ENCODE results near the gene DAGLA.
A peak's percentile ranks its signal among the peaks of the same experiment; 100 is the strongest.
"Not testable (repeated sequence)": the region's sequence is repeated elsewhere in the genome, so short reads cannot be mapped to it uniquely, and the experiment has no call there.

DAGLA gene

DNA sequence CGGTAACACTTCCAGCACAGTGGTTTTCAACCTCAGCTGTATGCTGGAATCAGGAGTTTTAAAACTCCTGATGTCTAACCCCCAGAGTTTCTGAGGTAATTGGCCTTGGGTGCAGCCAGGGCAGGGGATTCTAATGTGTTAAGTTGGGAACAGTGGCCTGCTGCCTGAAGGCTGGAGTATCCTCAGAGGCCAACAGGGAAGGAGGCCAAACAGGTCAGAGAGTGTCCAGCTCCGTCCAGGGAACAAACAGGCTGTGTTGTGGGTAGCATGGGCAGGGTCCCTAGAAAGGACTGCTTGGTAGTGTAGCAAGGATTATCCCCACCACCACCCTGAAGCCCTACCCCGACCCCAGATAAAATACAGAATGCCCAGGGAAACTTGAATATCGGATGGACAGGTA is 10.8 kb upstream of the DAGLA start:
- H3K27ac ChIP-seq (ENCODE audit: low read depth, low read length), result no peak overlapping the region
- H3K4me1 ChIP-seq (ENCODE audit: insufficient read depth, low read length), result no peaks in the 10 kb centered on the region
- H3K9me3 ChIP-seq (ENCODE audit: low read length), result no peaks in the 10 kb centered on the region
- no peak overlapping the region for H3K9ac ChIP-seq (ENCODE audit: low read length)
- H3K36me3 ChIP-seq (ENCODE audit: insufficient read depth, low read length), result no peaks in the 10 kb centered on the region
- peaks cover 0 to under 1% of the 10 kb centered on the region in 2 donors for H3K27me3 ChIP-seq (ENCODE audit: control insufficient read depth in 1 of 2, insufficient read depth in 2 of 2, low read length in 2 of 2)
- no peak overlapping the region for H3K4me3 ChIP-seq (ENCODE audit: low read depth in 1 of 2, low read length in 2 of 2)

DNA sequence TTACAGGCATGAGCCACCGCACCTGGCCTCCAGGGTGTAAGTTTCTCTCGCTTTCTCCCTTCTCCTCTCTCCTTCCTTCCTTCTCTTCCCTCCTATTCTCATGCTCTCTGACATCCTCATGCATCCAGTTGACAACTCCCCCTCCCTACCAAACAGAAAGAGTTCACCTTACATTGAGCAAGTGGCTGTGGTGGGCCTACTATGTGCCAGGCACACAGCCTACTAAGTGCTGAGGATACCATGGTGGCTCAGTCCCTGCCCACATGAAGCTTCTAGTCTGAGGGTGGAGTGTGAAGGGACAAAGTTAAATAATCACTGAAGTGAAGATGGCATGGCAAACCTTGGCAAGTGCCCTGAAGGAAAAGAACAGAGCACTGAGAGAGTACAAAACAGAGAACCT is 9.6 kb upstream of the DAGLA start:
- Histone ChIP-seq H3K36me3 (ENCODE audit: insufficient read depth, low read length) (no peaks in the 10 kb centered on the region), H3K9me3 (ENCODE audit: low read length) (no peaks in the 10 kb centered on the region), H3K27ac (ENCODE audit: low read depth, low read length) (no peak overlapping the region), H3K4me3 (ENCODE audit: low read depth in 1 of 2, low read length in 2 of 2) (no peak overlapping the region), H3K4me1 (ENCODE audit: insufficient read depth, low read length) (no peaks in the 10 kb centered on the region), H3K27me3 (ENCODE audit: control insufficient read depth in 1 of 2, insufficient read depth in 2 of 2, low read length in 2 of 2) (peaks cover 0 to 5% of the 10 kb centered on the region in 2 donors), H3K9ac (ENCODE audit: low read length) (no peak overlapping the region)

DNA sequence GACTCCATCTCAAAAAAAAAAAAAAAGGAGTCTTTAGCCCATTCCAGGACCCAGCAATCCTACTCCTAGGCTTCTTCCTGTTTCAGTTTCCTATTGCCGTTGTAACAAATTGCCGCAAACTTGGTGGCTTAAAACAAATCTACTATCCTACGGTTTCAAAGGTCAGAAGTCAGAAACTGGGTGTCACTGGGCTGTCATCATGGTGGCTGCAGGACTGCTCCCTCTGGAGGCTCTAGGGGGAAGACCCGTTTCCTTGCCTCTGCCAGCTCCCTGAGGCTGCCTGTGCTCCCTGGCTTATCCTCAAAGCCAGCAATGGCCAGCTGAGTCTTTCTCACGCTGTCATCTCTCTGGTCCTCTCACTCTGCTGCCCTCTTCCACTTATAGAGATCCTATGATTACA is 8.7 kb upstream of the DAGLA start:
- Histone ChIP-seq H3K27me3 (ENCODE audit: control insufficient read depth in 1 of 2, insufficient read depth in 2 of 2, low read length in 2 of 2) (peaks cover 0 to 5% of the 10 kb centered on the region in 2 donors), H3K4me3 (ENCODE audit: low read depth in 1 of 2, low read length in 2 of 2) (no peak overlapping the region), H3K9me3 (ENCODE audit: low read length) (no peaks in the 10 kb centered on the region), H3K9ac (ENCODE audit: low read length) (no peak overlapping the region), H3K27ac (ENCODE audit: low read depth, low read length) (no peak overlapping the region), H3K4me1 (ENCODE audit: insufficient read depth, low read length) (no peaks in the 10 kb centered on the region), H3K36me3 (ENCODE audit: insufficient read depth, low read length) (no peaks in the 10 kb centered on the region)

DNA sequence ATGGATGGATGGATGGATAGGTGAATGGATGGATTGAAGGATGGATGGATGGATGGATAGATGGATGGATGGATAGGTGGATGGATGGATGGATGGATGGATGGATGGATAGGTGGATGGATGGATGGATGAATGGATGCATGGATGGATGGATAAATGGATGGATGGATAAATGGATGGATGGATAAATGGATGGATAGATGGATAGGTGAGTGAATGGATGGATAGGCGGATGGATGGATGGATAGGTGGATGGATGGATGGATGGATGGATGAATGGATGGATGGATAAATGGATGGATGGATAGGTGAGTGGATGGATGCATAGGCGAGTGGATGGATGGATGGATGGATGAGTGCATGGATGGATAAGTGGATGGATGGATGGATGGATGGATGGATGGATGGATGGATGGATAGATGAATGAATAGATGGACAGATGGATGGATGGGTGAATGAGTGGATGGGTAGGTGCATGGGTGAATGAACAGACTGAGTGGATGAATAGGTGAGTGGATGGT is 6.2 kb upstream of the DAGLA start:
- not testable (repeated sequence) for H3K27me3 ChIP-seq (ENCODE audit: control insufficient read depth in 1 of 2, insufficient read depth in 2 of 2, low read length in 2 of 2); H3K36me3 ChIP-seq (ENCODE audit: insufficient read depth, low read length); H3K4me1 ChIP-seq (ENCODE audit: insufficient read depth, low read length); H3K4me3 ChIP-seq (ENCODE audit: low read depth in 1 of 2, low read length in 2 of 2); H3K9ac ChIP-seq (ENCODE audit: low read length); H3K27ac ChIP-seq (ENCODE audit: low read depth, low read length); H3K9me3 ChIP-seq (ENCODE audit: low read length)

DNA sequence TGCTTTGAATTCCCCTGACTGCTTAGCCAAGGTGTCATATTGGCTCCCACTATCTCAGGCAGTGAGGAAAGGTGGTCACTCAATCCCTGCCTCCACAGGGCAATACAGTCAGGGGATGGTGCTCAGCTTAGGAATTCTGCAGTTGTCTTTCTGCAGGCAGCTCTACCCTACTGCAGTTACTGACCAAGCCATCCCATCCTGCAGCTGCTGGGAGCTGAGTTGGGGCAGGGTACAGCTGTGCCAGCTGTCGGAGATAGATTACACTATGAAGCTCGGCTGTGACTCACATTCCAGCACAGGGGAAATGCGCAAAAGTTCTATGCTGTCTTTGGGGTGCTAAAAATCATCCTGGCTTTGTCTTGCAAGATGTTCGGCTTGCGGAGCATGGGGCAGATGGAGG is 4.4 kb upstream of the DAGLA start:
- H3K9ac ChIP-seq (ENCODE audit: low read length), result no peak overlapping the region
- peaks cover 4% of the 10 kb centered on the region for H3K4me1 ChIP-seq (ENCODE audit: insufficient read depth, low read length)
- no peak overlapping the region for H3K27ac ChIP-seq (ENCODE audit: low read depth, low read length)
- H3K9me3 ChIP-seq (ENCODE audit: low read length), result no peaks in the 10 kb centered on the region
- H3K4me3 ChIP-seq (ENCODE audit: low read depth in 1 of 2, low read length in 2 of 2), result no peak overlapping the region
- no peaks in the 10 kb centered on the region for H3K36me3 ChIP-seq (ENCODE audit: insufficient read depth, low read length)
- H3K27me3 ChIP-seq (ENCODE audit: control insufficient read depth in 1 of 2, insufficient read depth in 2 of 2, low read length in 2 of 2), result peaks cover 0 to 5% of the 10 kb centered on the region in 2 donors

DNA sequence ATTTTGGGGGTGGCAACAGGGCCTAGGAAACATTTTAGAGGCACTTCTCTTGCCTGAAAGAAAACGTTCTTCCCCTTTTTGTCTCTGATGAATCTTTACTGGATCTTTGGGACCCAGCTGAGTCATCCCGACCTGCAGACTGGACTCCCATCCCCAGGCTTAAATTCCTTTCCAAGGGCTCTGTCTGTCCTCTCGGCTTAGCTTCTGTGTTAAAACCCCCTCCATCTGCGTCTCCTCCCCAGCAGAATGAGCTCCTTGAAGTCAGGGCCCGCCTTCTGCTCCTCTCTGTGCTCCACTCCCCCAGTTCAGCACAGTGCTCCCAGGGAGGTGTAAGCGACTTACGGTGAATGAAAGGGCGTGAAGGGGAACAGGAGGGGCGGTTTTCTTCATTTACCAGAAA is 895 bp upstream of the DAGLA start:
- Histone ChIP-seq H3K4me1 (ENCODE audit: insufficient read depth, low read length) (peaks cover 32% of the 10 kb centered on the region), H3K36me3 (ENCODE audit: insufficient read depth, low read length) (no peaks in the 10 kb centered on the region), H3K27me3 (ENCODE audit: control insufficient read depth in 1 of 2, insufficient read depth in 2 of 2, low read length in 2 of 2) (peaks cover 0 to 5% of the 10 kb centered on the region in 2 donors), H3K27ac (ENCODE audit: low read depth, low read length) (no peak overlapping the region), H3K4me3 (ENCODE audit: low read depth in 1 of 2, low read length in 2 of 2) (no peak overlapping the region), H3K9me3 (ENCODE audit: low read length) (no peaks in the 10 kb centered on the region), H3K9ac (ENCODE audit: low read length) (no peak overlapping the region)

DNA sequence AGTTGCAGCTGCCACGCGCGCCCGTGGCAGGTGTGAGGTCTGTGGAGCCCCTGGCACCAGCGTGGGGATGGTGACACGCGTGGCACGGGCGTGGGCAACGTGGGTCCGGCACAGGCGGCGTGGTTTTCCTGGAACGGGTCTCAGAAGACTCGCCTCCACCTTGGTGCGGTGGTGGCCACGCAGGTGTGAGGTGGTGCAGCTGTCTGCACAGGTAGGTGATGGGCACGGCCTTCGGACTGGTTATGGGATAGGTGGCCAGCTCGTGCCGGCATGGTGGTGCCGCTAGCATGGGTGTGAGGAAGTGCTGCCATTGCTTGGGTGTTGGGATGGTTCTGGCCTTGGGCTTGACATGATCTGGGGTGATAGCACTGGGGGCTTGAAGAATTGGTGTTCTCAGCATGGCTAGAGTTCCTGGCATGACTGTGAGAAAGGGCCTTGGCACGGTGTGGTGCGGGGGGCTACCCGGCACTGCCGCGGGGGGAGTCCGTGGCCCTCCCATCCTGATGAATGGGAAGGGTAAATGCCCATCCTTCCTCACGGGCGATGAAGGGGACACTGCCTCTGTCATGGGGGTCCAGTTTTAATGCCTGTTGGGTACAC is 531 bp downstream of the DAGLA start:
- Histone ChIP-seq H3K27me3 (ENCODE audit: control insufficient read depth in 1 of 2, insufficient read depth in 2 of 2, low read length in 2 of 2) (no peaks in the 10 kb centered on the region), H3K4me1 (ENCODE audit: insufficient read depth, low read length) (peaks cover 34% of the 10 kb centered on the region), H3K36me3 (ENCODE audit: insufficient read depth, low read length) (no peaks in the 10 kb centered on the region), H3K4me3 (ENCODE audit: low read depth in 1 of 2, low read length in 2 of 2) (peak overlapping the region; percentile 36 to 64), H3K27ac (ENCODE audit: low read depth, low read length) (no peak overlapping the region), H3K9me3 (ENCODE audit: low read length) (no peaks in the 10 kb centered on the region), H3K9ac (ENCODE audit: low read length) (no peak overlapping the region)

DNA sequence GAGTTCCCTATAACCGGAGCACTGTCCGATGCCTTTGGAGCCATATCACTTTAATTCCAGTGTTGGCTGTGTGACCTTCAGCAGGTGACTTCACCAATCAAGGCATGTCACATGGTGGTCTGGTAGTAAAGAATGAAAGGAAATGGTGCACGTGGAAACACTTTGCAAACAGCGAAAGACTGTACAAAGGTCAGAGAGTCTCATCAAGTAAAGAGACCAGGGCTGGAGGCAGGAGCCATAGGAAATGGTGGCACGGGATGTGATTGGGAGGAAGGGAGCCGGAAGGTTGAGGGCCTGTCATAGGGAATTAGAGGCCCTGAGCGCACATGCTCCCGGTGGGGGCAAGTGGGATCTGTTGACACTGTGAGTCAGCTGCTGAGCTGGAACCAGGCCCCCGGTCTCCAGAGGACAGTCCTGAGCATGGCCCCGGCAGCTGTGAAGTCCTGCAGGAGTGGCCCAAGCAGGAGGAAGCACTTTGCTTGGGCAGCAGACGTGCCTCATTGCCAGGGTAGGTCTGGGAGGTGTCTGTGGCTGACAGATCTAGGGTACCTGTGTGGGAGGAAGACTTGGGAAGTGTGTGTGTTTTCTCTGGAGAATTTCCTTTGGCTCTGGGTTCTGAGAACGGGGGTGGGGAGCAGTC is 2.0 kb downstream of the DAGLA start:
- Histone ChIP-seq H3K4me3 (ENCODE audit: low read depth in 1 of 2, low read length in 2 of 2) (no peak overlapping the region), H3K27me3 (ENCODE audit: control insufficient read depth in 1 of 2, insufficient read depth in 2 of 2, low read length in 2 of 2) (no peaks in the 10 kb centered on the region), H3K4me1 (ENCODE audit: insufficient read depth, low read length) (peaks cover 34% of the 10 kb centered on the region), H3K36me3 (ENCODE audit: insufficient read depth, low read length) (no peaks in the 10 kb centered on the region), H3K9me3 (ENCODE audit: low read length) (no peaks in the 10 kb centered on the region), H3K27ac (ENCODE audit: low read depth, low read length) (no peak overlapping the region), H3K9ac (ENCODE audit: low read length) (no peak overlapping the region)

DNA sequence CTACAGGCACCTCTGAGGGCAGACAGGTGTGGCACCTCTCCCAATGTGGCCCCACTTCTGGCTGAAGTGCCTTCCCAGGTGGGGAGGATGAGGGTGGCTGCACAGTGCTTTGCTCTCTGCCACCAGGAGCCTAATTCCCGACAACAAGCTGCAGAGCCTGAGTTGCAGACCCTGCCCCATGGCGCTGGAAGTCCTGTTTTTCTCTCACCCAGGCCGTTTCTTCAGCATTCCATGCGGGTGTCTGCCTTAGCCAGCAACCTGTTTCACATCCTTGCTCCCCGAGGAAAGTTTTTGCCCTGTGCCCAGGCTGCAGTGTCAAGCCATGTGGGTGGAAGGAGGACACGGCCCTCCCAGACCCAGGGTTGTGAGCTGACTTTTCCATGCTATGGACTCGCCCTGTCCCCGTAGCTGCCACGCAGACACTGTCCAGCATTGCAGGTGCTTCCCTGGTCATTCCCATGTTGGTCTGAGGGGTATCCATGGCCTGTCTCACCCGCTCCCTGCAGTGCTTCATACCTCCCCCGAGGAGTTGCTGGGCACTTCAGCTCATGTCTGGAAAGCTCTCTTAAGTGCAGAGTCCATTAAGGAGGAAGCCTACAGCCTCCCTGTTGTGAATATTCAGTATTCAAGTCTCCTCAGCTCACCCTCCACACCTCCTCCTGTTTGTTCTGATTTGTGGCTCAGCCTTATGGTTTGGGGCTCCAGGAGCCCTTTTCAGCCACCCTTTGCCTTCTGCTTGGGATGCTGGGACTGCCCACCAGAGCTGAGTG is 2.9 kb downstream of the DAGLA start:
- Histone ChIP-seq H3K27me3 (ENCODE audit: control insufficient read depth in 1 of 2, insufficient read depth in 2 of 2, low read length in 2 of 2) (no peaks in the 10 kb centered on the region), H3K36me3 (ENCODE audit: insufficient read depth, low read length) (no peaks in the 10 kb centered on the region), H3K4me3 (ENCODE audit: low read depth in 1 of 2, low read length in 2 of 2) (no peak overlapping the region), H3K9ac (ENCODE audit: low read length) (no peak overlapping the region), H3K27ac (ENCODE audit: low read depth, low read length) (no peak overlapping the region), H3K9me3 (ENCODE audit: low read length) (no peaks in the 10 kb centered on the region), H3K4me1 (ENCODE audit: insufficient read depth, low read length) (peaks cover 41% of the 10 kb centered on the region)

DNA sequence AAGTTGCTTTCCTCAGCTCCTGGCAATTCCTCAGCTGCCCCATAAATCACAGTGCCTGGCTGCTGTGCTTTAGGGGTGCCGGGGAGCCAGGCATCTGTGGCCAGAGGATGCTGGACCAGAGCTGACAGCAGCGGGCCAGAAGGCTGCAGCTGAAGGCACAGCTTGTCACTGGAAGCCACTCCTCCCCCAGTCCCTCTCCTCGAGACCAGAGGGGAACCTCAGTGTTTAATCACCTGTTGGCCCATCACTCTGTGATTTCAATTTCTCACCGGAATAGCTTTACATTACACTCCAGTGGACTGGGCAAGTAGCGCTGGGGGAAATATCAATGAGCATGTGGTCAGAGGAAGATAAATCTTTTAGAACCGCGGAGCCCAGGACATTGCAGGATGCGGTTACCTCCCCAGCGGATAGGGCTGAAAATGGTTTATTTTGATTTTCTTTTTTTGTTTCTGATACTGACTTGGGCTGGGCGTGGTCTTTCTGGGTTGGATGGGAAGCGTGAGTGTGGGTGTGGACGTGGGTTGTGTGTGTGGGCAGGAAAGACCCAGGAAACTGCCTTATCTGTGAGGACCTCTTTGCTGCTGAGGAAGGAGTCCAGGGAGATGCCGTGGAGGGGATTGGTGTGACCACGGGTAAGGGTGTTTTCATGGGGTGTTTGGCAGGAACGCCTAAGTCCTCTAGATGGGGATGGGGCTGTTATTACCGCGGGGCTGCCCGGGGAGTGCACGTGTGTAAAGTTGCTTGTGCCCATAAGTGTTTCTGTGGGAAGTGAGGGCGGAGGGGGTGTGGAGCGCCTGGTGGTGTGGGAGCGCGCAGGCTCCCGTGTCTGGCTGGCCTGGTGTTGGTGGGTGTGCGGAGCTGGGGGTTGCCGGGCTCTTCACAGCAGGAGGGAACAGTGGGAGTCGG is 4.0 kb downstream of the DAGLA start:
- peaks cover 52% of the 10 kb centered on the region for H3K4me1 ChIP-seq (ENCODE audit: insufficient read depth, low read length)
- peak overlapping the region; percentile 26 for H3K9ac ChIP-seq (ENCODE audit: low read length)

More for the DNA sequence above, 4.0 kb downstream of the DAGLA start:
- Histone ChIP-seq H3K27me3 (ENCODE audit: control insufficient read depth in 1 of 2, insufficient read depth in 2 of 2, low read length in 2 of 2) (no peaks in the 10 kb centered on the region), H3K27ac (ENCODE audit: low read depth, low read length) (no peak overlapping the region), H3K4me3 (ENCODE audit: low read depth in 1 of 2, low read length in 2 of 2) (peak overlapping the region in 1 of 2 donors; percentile 19), H3K9me3 (ENCODE audit: low read length) (no peaks in the 10 kb centered on the region), H3K36me3 (ENCODE audit: insufficient read depth, low read length) (no peaks in the 10 kb centered on the region)

Data from muscle layer of colon (tissue), 2 donors.